HG03196 (cell line): ENCODE results near the gene METAP1D.

Experiments used
- ATAC-seq: cut with Tn5 transposase; IDR thresholded peaks from one replicate; pipeline ENCODE4 v1.9.1; 2021; ENCODE audit not compliant: unreplicated experiment

METAP1D gene

DNA sequence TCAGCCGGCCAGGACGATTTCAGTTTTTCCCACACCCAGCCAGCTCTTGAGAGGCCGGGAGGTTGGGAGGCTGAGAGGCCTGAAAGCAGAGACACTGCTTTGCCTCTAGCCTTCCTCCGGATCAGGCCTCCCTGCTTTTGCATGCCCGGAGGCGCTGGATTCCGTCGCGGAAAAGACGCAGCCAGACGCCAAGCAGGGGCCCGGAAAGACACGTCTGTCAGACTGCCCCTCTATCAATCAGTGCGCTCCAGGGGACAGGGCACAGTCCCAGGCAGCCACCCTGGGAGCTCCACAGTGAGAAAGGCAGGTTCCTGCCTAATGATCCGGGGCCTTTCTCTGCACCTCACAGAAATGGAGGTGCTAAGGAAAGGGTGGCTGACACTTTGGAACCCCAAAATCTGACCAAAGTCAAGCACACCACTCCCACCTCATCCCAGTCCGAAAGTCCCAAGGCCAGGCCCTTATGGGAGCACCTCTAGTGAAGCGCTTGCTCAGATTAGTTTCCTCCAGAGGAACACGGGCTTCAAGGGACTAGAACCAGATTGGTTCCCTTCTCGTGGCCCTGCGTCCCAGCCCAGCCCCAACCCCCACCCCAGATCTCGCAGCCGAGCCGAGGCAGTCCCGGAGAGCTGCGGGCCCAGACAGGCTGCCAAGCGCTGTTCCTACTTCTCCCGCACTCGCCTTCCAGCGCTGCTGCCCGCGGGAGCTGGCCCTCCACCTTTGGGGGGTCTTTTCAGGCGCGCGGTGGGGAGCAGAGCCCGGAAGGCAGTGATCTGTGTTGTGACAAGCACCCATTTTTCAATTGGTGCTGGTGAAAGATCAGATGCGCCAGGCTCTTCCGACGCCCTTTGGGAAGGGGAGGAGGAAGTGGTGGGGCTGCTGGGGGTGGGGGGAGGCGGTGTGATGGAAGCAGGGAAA lies 90.5 kb downstream of the METAP1D start:
- ATAC-seq = no peak

DNA sequence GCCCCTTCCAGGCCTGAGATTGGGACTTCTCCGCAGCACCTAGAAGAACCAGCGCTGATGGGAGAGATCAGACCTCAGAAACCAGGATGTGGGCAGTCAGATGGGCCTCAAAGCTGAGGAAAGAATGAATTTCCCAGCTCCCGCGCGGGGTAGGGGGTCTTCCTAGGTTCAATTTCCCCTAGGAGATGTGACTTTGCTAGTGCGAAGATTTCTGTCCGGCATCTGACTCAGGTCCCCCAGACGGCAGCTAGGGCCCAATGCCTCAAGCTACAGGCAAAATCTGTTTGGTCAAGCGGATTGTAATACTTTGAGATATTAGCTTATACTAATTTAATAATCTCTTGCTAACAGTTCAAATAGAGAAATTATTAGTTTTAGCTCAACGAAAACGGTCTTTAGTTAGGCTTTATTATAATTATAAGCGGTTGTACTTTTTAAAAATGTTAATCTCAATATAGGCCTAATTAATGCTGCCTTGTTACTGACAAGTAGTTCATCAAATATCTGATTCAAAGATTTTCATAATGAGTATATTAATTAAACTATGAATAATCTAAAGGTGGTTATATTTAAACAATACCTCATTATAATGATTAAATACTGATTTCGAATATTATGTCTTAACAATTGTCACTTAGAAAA lies 91.4 kb downstream of the METAP1D start:
- no peak for ATAC-seq

- no peak for ATAC-seq
Observed at GRCh38 chr2:172091761-172092566, 92.2 kb downstream of the METAP1D start.

DNA sequence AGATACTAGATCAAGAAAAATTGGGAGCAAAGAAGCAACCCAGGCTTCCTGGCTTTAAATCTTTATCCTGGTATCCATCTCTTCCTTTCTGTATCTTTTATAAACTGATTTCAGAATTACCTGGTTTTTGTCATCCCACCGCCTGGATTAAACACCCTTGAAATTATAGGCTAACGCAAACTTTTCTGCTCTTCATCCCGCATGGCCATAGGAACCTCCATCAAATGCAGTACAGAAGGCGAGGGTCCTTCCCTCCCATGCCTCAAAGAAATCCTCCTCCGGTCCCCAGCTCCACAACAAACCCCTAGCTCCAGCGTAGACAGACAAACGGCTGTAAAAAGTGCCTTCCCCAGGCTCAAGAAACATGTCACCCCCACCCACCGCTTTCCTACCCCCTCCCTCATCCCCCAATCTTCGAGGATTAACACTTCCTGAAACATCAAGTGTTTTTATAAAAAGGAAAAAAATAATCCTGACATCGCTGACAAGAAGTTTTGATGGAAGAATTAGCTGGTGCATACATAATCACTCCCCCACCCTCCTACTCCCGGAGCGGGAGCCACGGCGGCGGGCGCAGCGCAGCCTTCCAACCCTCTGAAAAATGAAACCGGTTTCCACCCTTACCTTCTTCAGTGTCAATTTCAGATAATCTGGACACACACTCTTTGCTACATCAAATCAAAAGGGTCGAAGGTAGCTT lies 93.1 kb downstream of the METAP1D start:
- ATAC-seq = no peak

GRCh38 chr2:172093416-172094293 lies 93.9 kb downstream of the METAP1D start:
- no peak for ATAC-seq

GRCh38 chr2:172094294-172095145 lies 94.8 kb downstream of the METAP1D start:
- no peak for ATAC-seq

- no peak for ATAC-seq
Observed at GRCh38 chr2:172095146-172095904, 95.6 kb downstream of the METAP1D start.

GRCh38 chr2:172095905-172096625 lies 96.3 kb downstream of the METAP1D start:
- no peak for ATAC-seq

GRCh38 chr2:172096626-172097547 lies 97.1 kb downstream of the METAP1D start:
- no peak for ATAC-seq

DNA sequence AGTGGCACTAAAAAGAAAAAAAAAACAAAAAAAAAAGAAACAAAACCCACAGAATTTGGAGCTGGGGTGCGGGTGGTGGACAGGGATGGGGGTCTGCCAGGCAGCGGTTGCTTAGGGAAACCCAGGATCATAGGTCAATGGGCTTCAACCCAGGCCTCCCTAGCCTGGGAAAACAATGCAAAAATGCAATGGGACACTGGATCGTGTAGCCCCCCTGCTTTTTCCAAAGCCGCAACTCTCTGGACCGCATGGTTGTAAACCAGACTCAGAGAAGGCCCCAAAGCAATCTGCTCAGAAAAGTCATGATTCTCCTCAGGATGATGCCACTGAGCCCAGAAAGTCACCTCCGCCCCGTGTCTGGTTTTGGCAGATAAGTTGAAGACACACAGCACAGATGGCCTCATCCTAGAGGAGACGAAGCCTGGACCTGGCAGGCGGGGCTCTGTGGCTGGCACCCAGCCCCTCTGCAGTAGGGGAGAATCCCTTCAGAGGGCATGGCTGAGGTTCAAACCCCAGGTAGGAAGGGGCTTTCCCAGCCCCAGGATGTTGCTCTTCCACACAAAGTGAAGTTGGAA lies 97.9 kb downstream of the METAP1D start:
- no peak for ATAC-seq

DNA sequence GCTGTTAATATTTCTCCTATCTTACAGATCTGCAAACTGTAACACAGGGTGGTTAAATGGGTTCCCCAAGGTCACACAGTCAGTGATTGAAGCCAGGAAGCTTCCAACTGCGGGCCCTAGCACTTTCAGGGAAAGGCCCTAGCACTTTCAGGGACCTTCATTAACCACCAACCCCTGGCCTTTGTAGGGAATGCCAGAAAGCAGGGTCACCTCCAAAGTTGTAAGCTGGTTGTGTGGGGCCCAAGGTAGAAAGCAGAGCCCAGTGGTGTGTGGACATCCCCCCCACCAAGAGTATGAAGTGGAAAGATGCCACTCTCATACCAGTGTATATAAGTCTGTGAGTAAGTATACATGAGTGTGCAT lies 98.5 kb downstream of the METAP1D start:
- no peak for ATAC-seq

GRCh38 chr2:172098650-172099471 lies 99.1 kb downstream of the METAP1D start:
- ATAC-seq = no peak

DNA sequence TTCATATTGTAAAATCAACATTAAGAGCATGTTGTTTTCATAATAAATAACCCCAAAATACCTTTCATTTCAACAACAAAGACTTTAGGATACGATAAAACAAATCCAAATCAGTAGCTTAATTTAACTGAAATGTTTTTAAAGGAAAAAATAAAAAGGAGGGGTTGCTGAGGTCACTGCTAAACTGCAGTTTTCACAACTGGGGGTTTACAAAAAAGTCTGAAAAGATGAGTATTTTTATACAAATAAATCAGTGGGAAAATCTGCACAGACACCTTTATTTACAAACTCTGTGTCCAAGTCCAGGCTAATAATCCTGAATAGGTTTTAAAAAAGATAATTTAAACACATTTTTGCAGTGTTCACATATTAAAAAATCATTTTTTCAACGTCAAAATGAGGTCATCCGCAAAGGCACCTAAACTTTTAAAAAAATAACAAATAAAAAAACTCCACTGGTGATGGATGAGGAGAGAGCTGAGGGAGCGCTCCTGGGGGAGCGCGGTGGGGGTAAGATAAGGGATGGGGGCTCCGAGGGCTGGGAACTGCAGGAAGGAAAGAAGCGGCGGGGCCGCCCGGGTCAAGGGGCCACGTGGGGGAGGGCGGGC lies 99.8 kb downstream of the METAP1D start:
- ATAC-seq = no peak

DNA sequence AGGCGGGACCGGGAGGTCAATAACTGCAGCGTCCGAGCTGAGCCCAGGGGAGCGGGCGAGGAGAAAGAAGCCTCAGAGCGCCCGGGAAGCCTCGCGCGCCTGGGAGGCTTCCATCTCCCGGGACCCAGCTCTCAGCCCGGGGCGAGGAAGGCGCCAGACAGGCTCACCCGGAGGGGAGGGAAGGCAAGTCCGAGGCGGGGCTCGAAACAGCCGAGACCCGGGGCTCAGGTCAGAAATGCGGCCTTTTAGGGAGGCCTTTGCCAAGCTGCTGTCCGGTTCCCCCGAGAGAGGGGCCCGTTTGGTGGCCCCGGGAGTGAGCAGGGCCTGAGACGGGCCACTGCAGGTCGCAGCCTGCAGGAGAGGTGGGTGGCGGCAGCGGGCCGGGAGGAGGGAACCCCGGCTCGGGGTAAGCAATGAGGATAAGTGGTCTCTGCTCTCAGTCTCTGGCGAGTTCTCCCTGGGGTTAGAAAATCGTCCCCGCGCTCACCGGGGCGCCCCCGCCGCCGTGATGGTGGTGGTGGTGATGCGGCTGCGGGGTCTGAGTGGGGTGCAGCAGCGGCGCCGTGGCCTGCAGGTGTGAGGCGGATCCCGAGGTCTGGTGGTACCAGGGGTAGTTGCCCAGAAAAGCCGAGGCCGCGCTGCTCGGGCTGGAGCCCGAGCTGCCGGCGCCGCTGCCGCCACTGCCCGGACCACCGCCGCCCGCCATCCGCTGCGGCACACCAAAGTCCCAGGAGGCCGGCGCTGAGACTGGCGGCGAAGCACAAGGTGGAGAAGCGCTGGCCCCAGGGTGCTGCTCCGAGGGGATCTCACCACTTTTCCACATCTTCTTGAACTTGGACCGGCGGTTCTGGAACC lies 100.6 kb downstream of the METAP1D start:
- no peak for ATAC-seq
